ENCODE results near the gene BAHCC1.

GRCh38 chr17:81428121-81428515 is 32.9 kb downstream of the BAHCC1 start:
- TF ChIP-seq POLR2A (IDR thresholded peaks at IDR 0.05; ENCODE audit: low read depth, low read length) (no peak), CEBPB (IDR thresholded peaks at IDR 0.05; ENCODE audit: low read depth, low read length) (no peak), RAD21 (IDR thresholded peaks at IDR 0.05; ENCODE audit: low read length) (no peak), CHD1 (IDR thresholded peaks at IDR 0.05; ENCODE audit: low read depth, low read length) (no peak), CTCF (conservative IDR thresholded peaks at IDR 0.05; ENCODE audit: low read depth, low read length) (no peak), SMC3 (IDR thresholded peaks at IDR 0.05; ENCODE audit: low read depth, low read length) (no peak), MAZ (IDR thresholded peaks at IDR 0.05; ENCODE audit: borderline replicate concordance, low read depth, low read length) (no peak)
